Measurements from ENCODE around the gene FIBCD1. TPM values are rescaled to one million over a fixed set of nuclear protein-coding genes. Genes with fewer than 3 reads are reported as not detected.

The FIBCD1 gene
- total RNA-seq, 2 experiments from 2014 or later: not detected

GRCh38 chr9:130949188-130950038 is 10.4 kb upstream of the FIBCD1 start:
- BruUV-seq (replicated peaks): no TSS peak
- H3K4me1 ChIP-seq (ENCODE audit: insufficient read depth, low read length, poor library complexity, severe bottlenecking): no peaks in the 10 kb centered on the region
- no peaks in the 10 kb centered on the region for H3K9me3 ChIP-seq (ENCODE audit: low read length)
- no peak overlapping the region for H2AFZ ChIP-seq (ENCODE audit: low read length)
- H4K20me1 ChIP-seq (ENCODE audit: insufficient read depth, low read length): no peaks in the 10 kb centered on the region
- TF ChIP-seq EZH2phosphoT487 (IDR thresholded peaks at IDR 0.05; ENCODE audit: borderline replicate concordance, low read depth, low read length): no peak
- TF ChIP-seq CTCF (conservative IDR thresholded peaks at IDR 0.05; ENCODE audit: low read length): no peak
- H3K36me3 ChIP-seq (ENCODE audit: insufficient read depth, low read length): no peaks in the 10 kb centered on the region
- intact Hi-C loops (cut with micrococcal nuclease; ENCODE audit: unreplicated experiment): no loop called here
- POLR2A ChIA-PET: no interaction called here
- no peaks in the 10 kb centered on the region for H3K79me2 ChIP-seq (ENCODE audit: insufficient read depth, low read depth, low read length)
- CTCF ChIA-PET (ENCODE audit: unreplicated experiment): no interaction called here
- H3K27ac ChIP-seq (ENCODE audit: low read depth, low read length, poor library complexity, severe bottlenecking): no peak overlapping the region
- no peak overlapping the region for H3K4me3 ChIP-seq (ENCODE audit: low read depth, low read length, poor library complexity, severe bottlenecking)
- no peak overlapping the region for H3K4me2 ChIP-seq (ENCODE audit: low read length)
- H3K9me2 ChIP-seq (ENCODE audit: insufficient read depth, low read length): no peaks in the 10 kb centered on the region
- DNase-seq (ENCODE audit: low spot score): no peak

GRCh38 chr9:130948266-130948665 is 9.2 kb upstream of the FIBCD1 start:
- no peak for TF ChIP-seq CTCF (conservative IDR thresholded peaks at IDR 0.05; ENCODE audit: low read length)
- no peak for TF ChIP-seq EZH2phosphoT487 (IDR thresholded peaks at IDR 0.05; ENCODE audit: borderline replicate concordance, low read depth, low read length)
- Histone ChIP-seq H4K20me1 (ENCODE audit: insufficient read depth, low read length) (no peaks in the 10 kb centered on the region), H3K79me2 (ENCODE audit: insufficient read depth, low read depth, low read length) (no peaks in the 10 kb centered on the region), H3K4me1 (ENCODE audit: insufficient read depth, low read length, poor library complexity, severe bottlenecking) (no peaks in the 10 kb centered on the region), H2AFZ (ENCODE audit: low read length) (no peak overlapping the region), H3K4me2 (ENCODE audit: low read length) (no peak overlapping the region), H3K9me2 (ENCODE audit: insufficient read depth, low read length) (no peaks in the 10 kb centered on the region), H3K27ac (ENCODE audit: low read depth, low read length, poor library complexity, severe bottlenecking) (no peak overlapping the region), H3K9me3 (ENCODE audit: low read length) (no peaks in the 10 kb centered on the region), H3K4me3 (ENCODE audit: low read depth, low read length, poor library complexity, severe bottlenecking) (no peak overlapping the region), H3K36me3 (ENCODE audit: insufficient read depth, low read length) (no peaks in the 10 kb centered on the region)
- no TSS peak for BruUV-seq (replicated peaks)
- ChIA-PET POLR2A (no interaction called here), CTCF (ENCODE audit: unreplicated experiment) (no interaction called here)
- no peak for DNase-seq (ENCODE audit: low spot score)
- intact Hi-C loops (cut with micrococcal nuclease; ENCODE audit: unreplicated experiment): no loop called here

- Histone ChIP-seq H4K20me1 (ENCODE audit: insufficient read depth, low read length) (no peaks in the 10 kb centered on the region), H2AFZ (ENCODE audit: low read length) (no peak overlapping the region), H3K4me2 (ENCODE audit: low read length) (no peak overlapping the region)
Measured at GRCh38 chr9:130947618-130948140, 8.6 kb upstream of the FIBCD1 start.

More at GRCh38 chr9:130947618-130948140, 8.6 kb upstream of the FIBCD1 start:
- no TSS peak for BruUV-seq (replicated peaks)
- no peak overlapping the region for H3K4me3 ChIP-seq (ENCODE audit: low read depth, low read length, poor library complexity, severe bottlenecking)
- TF ChIP-seq CTCF (conservative IDR thresholded peaks at IDR 0.05; ENCODE audit: low read length) (no peak), EZH2phosphoT487 (IDR thresholded peaks at IDR 0.05; ENCODE audit: borderline replicate concordance, low read depth, low read length) (no peak)
- POLR2A ChIA-PET: no interaction called here
- no peaks in the 10 kb centered on the region for H3K79me2 ChIP-seq (ENCODE audit: insufficient read depth, low read depth, low read length)
- no peaks in the 10 kb centered on the region for H3K4me1 ChIP-seq (ENCODE audit: insufficient read depth, low read length, poor library complexity, severe bottlenecking)
- no peaks in the 10 kb centered on the region for H3K9me2 ChIP-seq (ENCODE audit: insufficient read depth, low read length)
- H3K36me3 ChIP-seq (ENCODE audit: insufficient read depth, low read length): no peaks in the 10 kb centered on the region
- intact Hi-C loops (cut with micrococcal nuclease; ENCODE audit: unreplicated experiment): no loop called here
- CTCF ChIA-PET (ENCODE audit: unreplicated experiment): no interaction called here
- H3K27ac ChIP-seq (ENCODE audit: low read depth, low read length, poor library complexity, severe bottlenecking): no peak overlapping the region
- no peak for DNase-seq (ENCODE audit: low spot score)
- H3K9me3 ChIP-seq (ENCODE audit: low read length): no peaks in the 10 kb centered on the region

Data from OCI-LY7 (cell line).